Spinal cord (tissue), 10 donors: Measurements from ENCODE around the gene TBC1D8. TPM values are rescaled to one million over a fixed set of nuclear protein-coding genes. Genes with fewer than 3 reads are reported as not detected.

Experiments used
- DNase-seq, 6 donors: peaks; one replicate each; pipeline versions ENCODE4 v3.0.0 to v3.0.0-alpha.2; 2013 to 2015; ENCODE audit warnings: low spot score in 6 of 6, low read depth in 4 of 6
- H3K27ac ChIP-seq: one replicate; pipeline ENCODE4 v1.5.1; 2013; ENCODE audit warnings: low read depth, low read length, control low read depth
- H3K27me3 ChIP-seq: one replicate; pipeline ENCODE4 v1.6.1; 2013; ENCODE audit warnings: low read length; ENCODE audit not compliant: control insufficient read depth, insufficient read depth
- H3K36me3 ChIP-seq: one replicate; pipeline ENCODE4 v1.6.1; 2013; ENCODE audit warnings: low read length; ENCODE audit not compliant: control insufficient read depth, insufficient read depth
- H3K4me1 ChIP-seq: one replicate; pipeline ENCODE4 v1.6.1; 2013; ENCODE audit warnings: low read length; ENCODE audit not compliant: control insufficient read depth, insufficient read depth
- H3K4me3 ChIP-seq: one replicate; pipeline ENCODE4 v1.5.1; 2013; ENCODE audit warnings: low read depth, low read length, control low read depth
- H3K9me3 ChIP-seq: one replicate; pipeline ENCODE4 v1.6.1; 2013; ENCODE audit warnings: low read length; ENCODE audit not compliant: control insufficient read depth, insufficient read depth
- whole genome bisulfite sequencing: methylation state at CpG from one replicate; pipeline ENCODE4 v1.1.5; 2013; ENCODE audit warnings: missing lambda C conversion rate; ENCODE audit not compliant: insufficient coverage; 5-methylcytosine and 5-hydroxymethylcytosine counted together
- polyA plus RNA-seq, 2 donors: library from polyadenylated mRNA; unstranded; fragments of 120-200 nt; gene quantifications; one replicate each; pipeline ENCODE4 v1.2.1, GENCODE V29; 2013; ENCODE audit not compliant: insufficient read length in 2 of 2
- total RNA-seq, 2 donors: library from RNA; depleted of rRNA in 1 of 2; stranded (reverse); fragments of 120-200 nt in 1 of 2; fragments of >200 nt in 1 of 2; gene quantifications; one replicate each; pipeline versions ENCODE4 v1.2.3 to v1.2.4, GENCODE V29; 2013 to 2014
- donor health status: healthy.

Gene TBC1D8
- total and polyA plus RNA-seq, 4 donors = 16.7 to 21.3 (median 18.0) TPM

DNA sequence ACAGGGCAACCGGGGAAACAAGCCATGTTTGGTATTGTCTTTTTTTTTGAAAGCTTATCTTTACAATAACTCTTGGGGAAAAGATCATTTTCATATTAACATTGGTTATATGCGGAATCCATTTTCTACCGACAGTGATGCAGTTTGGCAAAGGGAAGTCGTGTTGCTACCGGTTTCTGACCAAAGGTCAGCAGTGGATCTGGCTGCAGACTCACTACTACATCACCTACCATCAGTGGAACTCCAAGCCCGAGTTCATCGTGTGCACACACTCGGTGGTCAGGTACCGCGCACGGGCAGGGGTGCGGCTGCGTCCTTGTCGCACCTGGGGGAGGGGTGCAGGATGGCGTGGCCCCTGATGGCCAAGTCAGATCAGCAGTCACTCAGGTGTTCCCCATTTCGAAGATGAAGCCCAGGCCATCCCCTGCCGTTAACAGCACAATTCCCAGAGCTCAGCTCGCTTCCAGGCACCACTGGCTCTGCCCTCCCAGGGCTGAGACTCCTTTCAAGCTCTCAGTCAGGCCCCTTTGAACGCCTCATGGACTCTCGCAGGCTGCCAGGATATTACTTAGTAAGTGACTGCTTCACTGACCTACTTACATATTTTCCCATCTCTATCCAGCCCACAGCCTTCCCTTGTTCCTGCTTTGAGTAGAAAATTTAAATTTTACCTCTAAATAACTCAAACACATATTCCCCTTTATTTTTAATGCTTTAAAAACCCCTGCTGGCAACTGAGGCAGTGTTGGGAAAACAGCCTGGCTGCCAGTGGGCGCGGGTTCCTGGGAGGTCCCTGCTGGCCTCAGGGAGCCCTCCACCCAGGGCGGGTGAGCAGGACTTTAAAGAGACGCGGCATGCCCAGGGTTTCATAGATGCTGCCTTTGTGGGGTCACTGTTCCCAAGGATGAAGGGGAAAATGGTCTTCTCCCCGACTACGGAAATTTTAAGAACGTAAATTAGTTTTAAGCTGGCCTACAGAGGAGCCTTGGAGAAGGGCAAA lies 182.7 kb downstream of the TBC1D8 start:
- Histone ChIP-seq H3K27me3 (no peaks in the 10 kb centered on the region), H3K4me1 (no peaks in the 10 kb centered on the region), H3K36me3 (peaks cover 37% of the 10 kb centered on the region), H3K4me3 (no peak overlapping the region), H3K27ac (no peak overlapping the region), H3K9me3 (no peaks in the 10 kb centered on the region)
- WGBS = 94% methylated on average over 19 of the region's 28 CpGs
- no peak for DNase-seq

DNA sequence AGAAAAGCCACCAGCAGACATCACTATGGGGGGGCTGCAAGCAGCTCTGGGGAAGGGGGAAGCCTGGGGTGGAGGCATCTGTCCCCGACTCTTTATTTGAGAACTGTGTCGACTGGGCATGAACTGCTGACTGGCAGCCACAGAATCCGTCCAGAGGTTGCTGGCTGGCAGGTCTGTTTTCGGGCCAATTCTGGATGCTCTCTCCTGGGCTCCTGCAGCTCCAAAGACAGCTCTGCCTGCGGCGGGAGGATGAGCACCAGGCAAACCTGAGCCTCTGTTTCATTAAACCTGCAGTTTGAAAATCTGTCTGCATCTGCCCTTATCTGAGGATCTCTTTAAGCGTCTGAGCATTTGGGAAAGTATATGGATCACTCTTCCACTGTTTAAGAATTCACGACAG lies 183.5 kb downstream of the TBC1D8 start:
- DNase-seq = no peak
- Histone ChIP-seq H3K27me3 (no peaks in the 10 kb centered on the region), H3K4me1 (no peaks in the 10 kb centered on the region), H3K36me3 (peaks cover 35% of the 10 kb centered on the region), H3K9me3 (no peaks in the 10 kb centered on the region), H3K4me3 (no peak overlapping the region), H3K27ac (no peak overlapping the region)
- 89% methylated on average over 7 of the region's 8 CpGs for WGBS

DNA sequence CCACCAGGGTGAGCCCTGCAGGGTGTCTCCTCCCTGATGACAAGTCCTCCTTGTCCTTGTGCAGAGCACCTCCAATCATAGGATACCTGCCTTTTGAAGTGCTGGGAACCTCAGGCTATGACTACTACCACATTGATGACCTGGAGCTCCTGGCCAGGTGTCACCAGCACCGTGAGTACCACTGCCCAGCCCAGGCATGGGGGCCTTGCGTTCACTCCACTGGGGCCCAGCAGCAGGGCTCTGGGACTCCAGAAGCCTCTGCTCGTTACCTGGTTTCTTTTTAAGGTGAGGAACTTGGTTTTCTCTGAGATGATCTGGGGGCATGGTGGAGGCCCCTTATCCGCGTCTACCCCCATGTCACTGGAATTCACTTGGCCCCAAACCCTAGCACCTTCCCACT lies 185.6 kb downstream of the TBC1D8 start:
- Histone ChIP-seq H3K27ac (no peak overlapping the region), H3K9me3 (no peaks in the 10 kb centered on the region), H3K27me3 (no peaks in the 10 kb centered on the region), H3K36me3 (peaks cover 20% of the 10 kb centered on the region), H3K4me1 (no peaks in the 10 kb centered on the region), H3K4me3 (no peak overlapping the region)
- 96% methylated on average over 2 of the region's 5 CpGs for WGBS
- DNase-seq = no peak

DNA sequence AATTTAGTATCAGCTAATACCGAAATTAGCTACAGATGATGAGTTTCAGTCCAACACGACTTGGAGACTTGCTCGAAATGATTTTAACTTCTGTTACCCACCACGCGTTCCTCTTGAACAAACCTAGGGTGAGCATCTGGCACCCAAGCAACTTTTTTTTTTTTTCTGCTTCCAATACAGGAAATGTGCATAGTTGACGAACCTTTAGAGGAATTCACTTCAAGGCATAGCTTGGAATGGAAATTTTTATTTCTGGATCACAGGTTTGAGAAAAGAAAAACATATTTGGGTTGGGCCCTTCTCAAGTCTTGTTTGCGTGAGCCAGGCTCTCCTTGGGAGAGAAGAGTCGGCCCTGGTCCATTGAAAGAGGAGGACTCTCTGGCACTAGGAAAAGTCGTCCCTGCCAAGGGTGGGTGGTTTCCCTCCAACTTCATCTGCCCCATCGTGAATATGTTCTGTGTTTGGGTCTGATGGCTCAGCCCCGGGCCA lies 186.5 kb downstream of the TBC1D8 start:
- H3K36me3 ChIP-seq = peaks cover 14% of the 10 kb centered on the region
- no peak overlapping the region for H3K27ac ChIP-seq
- H3K27me3 ChIP-seq = no peaks in the 10 kb centered on the region

DNA sequence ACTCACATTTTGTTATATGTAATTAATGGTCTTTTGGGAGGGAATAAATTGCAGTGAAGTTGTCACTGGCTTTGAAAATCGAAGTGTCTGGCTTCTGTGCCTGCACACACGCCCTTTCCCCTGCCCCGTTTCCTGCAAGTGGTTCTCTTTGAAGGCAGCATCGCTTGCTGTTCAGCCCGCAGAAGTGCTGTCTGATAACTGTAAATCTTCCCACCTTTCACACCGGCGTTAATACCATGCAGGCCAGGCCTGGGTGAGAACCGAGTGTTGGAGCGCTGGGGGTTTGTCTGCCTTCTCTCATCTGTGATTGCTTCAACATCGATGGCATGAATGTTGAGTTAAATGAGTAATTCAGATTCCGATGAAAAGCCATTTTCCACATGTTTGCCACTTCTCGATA lies 187.0 kb downstream of the TBC1D8 start:
- H3K4me3 ChIP-seq = no peak overlapping the region
- H3K9me3 ChIP-seq = no peaks in the 10 kb centered on the region
- 71% methylated on average over 8 of the region's 12 CpGs for WGBS

More for the DNA sequence above, 186.5 kb downstream of the TBC1D8 start:
- DNase-seq = peak in 2 of 6 donors; percentile 50 to 59
- 74% methylated on average over 7 of the region's 11 CpGs for WGBS
- Histone ChIP-seq H3K9me3 (no peaks in the 10 kb centered on the region), H3K4me1 (no peaks in the 10 kb centered on the region), H3K4me3 (no peak overlapping the region)

DNA sequence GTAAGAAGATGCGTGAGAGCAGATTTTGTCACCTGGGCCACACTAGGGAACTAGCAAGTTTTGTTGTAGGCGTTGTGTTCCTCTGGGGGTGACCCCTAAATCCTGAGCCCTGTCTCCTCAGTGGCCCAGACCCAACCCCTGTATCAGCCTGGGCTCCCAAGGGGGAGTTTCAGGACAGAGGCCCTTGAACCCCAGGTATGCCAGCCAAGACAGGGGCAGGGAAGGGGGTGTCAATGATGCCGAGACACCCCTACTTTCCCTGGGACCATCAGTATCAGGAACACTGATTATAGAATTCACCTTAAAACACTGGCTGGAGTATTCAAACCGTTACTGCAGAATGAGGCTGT lies 188.2 kb downstream of the TBC1D8 start:
- WGBS = 90% methylated on average over 2 of the region's 4 CpGs
- Histone ChIP-seq H3K4me3 (no peak overlapping the region), H3K27ac (no peak overlapping the region)

More for the DNA sequence above, 187.0 kb downstream of the TBC1D8 start:
- H3K4me1 ChIP-seq = no peaks in the 10 kb centered on the region
- no peak overlapping the region for H3K27ac ChIP-seq
- peak in 1 of 6 donors; percentile 31 for DNase-seq
- H3K27me3 ChIP-seq = no peaks in the 10 kb centered on the region
- peaks cover 14% of the 10 kb centered on the region for H3K36me3 ChIP-seq

GRCh38 chr2:100962366-100963025 lies 188.7 kb downstream of the TBC1D8 start:
- H3K4me3 ChIP-seq = no peak overlapping the region
- H3K27me3 ChIP-seq = no peaks in the 10 kb centered on the region
- no peak overlapping the region for H3K27ac ChIP-seq
- H3K9me3 ChIP-seq = no peaks in the 10 kb centered on the region
- no peak for DNase-seq
- H3K4me1 ChIP-seq = no peaks in the 10 kb centered on the region
- 95% methylated on average over 12 of the region's 12 CpGs for WGBS
- peaks cover 6% of the 10 kb centered on the region for H3K36me3 ChIP-seq

More for the DNA sequence above, 188.2 kb downstream of the TBC1D8 start:
- no peaks in the 10 kb centered on the region for H3K9me3 ChIP-seq
- no peaks in the 10 kb centered on the region for H3K27me3 ChIP-seq
- no peaks in the 10 kb centered on the region for H3K4me1 ChIP-seq
- peaks cover 6% of the 10 kb centered on the region for H3K36me3 ChIP-seq
- no peak for DNase-seq

DNA sequence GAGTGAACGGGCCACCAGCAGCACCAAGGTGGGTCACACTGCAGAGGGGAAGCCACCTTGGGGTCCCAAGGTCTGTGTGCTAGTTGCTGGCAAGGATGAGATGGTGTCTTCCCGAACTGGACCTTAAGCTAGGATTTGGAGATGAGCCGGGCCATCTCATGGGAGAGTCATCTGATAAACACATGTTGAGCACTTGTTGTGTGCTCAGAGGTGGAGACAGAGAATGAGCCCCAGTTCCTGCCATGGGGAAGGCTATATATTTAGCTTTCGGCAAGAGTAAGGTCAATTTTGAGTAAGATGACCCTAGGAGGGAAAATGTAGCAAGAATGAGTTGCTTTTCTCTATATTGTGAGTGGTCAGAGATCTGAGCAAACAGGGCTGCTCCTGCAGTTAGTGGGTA lies 190.5 kb downstream of the TBC1D8 start:
- peaks cover 9% of the 10 kb centered on the region for H3K36me3 ChIP-seq
- H3K4me3 ChIP-seq = no peak overlapping the region
- 91% methylated on average over 4 of the region's 4 CpGs for WGBS
- H3K4me1 ChIP-seq = no peaks in the 10 kb centered on the region
- H3K9me3 ChIP-seq = no peaks in the 10 kb centered on the region
- DNase-seq = no peak
- H3K27ac ChIP-seq = no peak overlapping the region
- no peaks in the 10 kb centered on the region for H3K27me3 ChIP-seq

DNA sequence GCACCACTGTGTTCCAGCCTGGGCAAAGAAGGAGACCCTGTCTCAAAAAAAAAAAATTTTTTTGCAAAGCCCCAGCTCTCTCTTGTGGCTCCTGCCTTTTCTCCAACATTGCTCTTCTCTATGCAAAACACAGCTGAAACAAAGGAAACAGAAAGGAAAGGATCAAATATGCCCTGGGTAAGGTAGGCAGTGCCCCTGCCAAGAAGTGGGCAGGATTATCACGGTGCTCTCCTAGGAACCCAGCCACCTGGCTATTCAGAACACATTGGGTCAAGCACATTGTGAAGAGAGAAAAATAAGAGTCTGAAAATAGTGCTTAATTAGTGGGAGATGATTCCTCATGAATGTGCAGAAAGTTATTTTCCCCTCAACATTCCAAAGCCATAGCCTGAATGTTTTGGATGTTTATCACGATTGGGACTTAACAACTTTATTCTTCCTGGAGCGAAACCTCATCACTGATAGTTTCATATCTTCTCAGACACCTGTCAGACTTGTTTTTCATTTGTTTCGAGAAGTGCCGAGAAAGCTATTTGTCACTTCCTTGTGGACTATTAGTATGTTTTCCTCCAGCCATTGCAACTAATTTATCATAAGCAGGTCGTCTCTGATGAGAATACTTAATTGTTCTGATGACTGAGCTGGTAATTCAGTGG lies 191.8 kb downstream of the TBC1D8 start:
- no peak for DNase-seq
- no peak overlapping the region for H3K4me3 ChIP-seq
- no peaks in the 10 kb centered on the region for H3K9me3 ChIP-seq
- H3K27ac ChIP-seq = no peak overlapping the region
- WGBS = 69% methylated on average over 2 of the region's 6 CpGs
- peaks cover 8% of the 10 kb centered on the region for H3K36me3 ChIP-seq
- H3K27me3 ChIP-seq = no peaks in the 10 kb centered on the region
- no peaks in the 10 kb centered on the region for H3K4me1 ChIP-seq
